ENCODE measurements around the gene MOK.

MOK gene

DNA sequence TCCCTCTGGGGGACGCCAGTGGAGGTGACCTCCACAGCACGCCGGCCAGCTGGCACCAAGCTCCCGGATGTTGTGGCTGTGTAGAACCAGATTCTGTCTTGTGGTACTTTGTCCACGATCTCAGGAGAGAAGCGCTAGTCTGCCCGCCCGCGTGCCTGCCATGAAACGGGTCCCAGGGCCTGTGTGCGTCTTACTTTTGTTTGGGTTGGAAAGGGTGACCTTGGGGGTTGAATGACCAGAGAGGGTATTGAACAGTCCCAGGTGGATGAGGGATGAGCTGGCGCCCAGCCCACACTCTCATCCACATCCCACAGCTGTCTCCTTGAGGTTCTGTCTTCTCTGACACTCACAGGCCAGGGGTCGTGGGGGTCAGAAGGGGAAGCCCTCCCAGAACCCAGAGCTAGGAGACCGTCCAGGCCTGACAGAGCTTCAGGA, 87.0 kb downstream of the MOK start:
- Histone ChIP-seq H3K27me3 (ENCODE audit: control insufficient read depth, insufficient read depth, low read length) (no peaks in the 10 kb centered on the region), H3K9me3 (replicated peaks; ENCODE audit: low read length) (no peaks in the 10 kb centered on the region), H3K4me1 (ENCODE audit: control insufficient read depth, insufficient read depth, low read length) (peaks cover 42% of the 10 kb centered on the region), H3K4me2 (ENCODE audit: low read length) (no peak overlapping the region), H3K4me3 (ENCODE audit: low read length) (no peak overlapping the region), H3K36me3 (ENCODE audit: insufficient read depth, low read length) (peaks cover 9% of the 10 kb centered on the region), H3K9ac (ENCODE audit: low read depth, low read length) (no peak overlapping the region)

DNA sequence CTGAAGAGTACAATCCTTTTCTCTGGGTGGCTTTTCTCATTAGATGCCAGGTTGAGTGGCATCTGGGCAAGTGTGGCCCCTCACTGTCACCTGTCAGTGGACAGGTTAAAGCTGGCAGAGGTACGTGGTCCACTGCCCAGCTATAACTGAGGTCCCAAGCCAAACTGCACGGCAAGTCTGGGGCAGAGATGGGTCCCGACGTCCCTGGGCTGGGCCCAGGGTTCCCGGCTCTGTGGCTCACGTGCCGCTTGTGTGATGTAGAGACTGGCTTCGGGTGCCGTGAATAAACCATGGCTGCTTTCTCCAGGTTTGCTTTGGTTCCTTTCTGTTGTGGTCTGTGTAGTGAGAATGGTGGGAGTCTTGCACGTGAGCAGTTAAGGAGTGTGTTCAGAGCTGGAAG, 87.6 kb downstream of the MOK start:
- Histone ChIP-seq H3K4me2 (ENCODE audit: low read length) (no peak overlapping the region), H3K4me1 (ENCODE audit: control insufficient read depth, insufficient read depth, low read length) (peaks cover 42% of the 10 kb centered on the region), H3K27me3 (ENCODE audit: control insufficient read depth, insufficient read depth, low read length) (no peaks in the 10 kb centered on the region), H3K36me3 (ENCODE audit: insufficient read depth, low read length) (peaks cover 6% of the 10 kb centered on the region), H3K4me3 (ENCODE audit: low read length) (no peak overlapping the region), H3K9me3 (replicated peaks; ENCODE audit: low read length) (no peaks in the 10 kb centered on the region), H3K9ac (ENCODE audit: low read depth, low read length) (no peak overlapping the region)

DNA sequence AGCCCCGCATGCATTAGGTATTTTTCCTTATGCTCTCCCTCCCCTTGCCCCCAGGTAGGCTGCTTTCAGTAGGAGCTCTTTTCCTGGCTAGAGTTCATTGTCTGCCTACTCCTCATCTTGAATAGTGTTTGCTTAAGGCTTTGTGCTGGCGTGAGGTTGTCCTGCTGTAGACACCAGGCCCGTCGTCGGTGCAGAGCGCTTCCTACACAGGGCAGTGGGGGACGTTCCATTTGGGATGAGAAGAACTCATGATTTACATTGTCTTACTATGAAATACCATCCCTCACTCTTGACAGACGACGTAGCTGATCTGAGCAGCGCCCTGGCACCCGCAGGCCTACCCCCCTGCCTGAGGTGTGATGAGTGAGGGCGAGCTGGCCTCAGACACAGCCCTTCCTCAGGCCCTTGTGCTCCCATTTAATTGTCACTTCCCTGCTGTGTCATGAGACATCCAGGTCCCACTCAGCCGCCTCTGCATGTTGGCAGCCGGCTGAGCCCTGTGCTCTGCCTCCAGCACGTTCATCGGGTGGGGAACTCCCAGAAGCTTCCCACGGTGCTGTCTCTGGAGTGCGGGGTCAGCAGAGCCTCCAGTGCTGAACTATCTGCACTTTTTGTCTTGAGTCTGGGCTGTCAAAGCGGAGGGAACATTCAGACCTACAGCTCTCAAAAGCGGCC, 89.3 kb downstream of the MOK start:
- peaks cover 33% of the 10 kb centered on the region for H3K4me1 ChIP-seq (ENCODE audit: control insufficient read depth, insufficient read depth, low read length)
- no peaks in the 10 kb centered on the region for H3K27me3 ChIP-seq (ENCODE audit: control insufficient read depth, insufficient read depth, low read length)
- H3K36me3 ChIP-seq (ENCODE audit: insufficient read depth, low read length): peaks cover 11% of the 10 kb centered on the region
- H3K9ac ChIP-seq (ENCODE audit: low read depth, low read length): no peak overlapping the region
- peak overlapping the region; percentile 17 for H3K4me3 ChIP-seq (ENCODE audit: low read length)
- H3K4me2 ChIP-seq (ENCODE audit: low read length): peak overlapping the region; percentile 69
- H3K9me3 ChIP-seq (replicated peaks; ENCODE audit: low read length): no peaks in the 10 kb centered on the region

DNA sequence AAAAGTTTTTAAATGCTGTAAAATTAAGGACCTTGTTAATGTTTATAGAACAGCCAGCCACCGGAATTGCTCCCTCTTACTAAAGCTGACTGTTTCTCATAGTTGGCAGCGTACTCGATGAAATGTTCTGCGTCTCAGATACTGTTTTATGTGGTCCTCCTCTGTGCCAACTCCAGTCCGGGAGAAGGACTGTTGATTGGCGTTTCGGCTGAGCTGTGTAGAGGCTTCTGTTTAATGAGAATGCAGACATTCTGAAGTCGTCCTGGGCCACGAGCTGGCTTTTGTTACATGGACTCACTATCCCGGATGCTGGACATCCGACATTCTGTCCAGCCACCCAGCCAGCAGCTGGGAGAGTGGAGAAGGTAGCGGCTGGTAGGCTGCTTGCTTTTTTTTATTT, 89.9 kb downstream of the MOK start:
- Histone ChIP-seq H3K4me2 (ENCODE audit: low read length) (peak overlapping the region; percentile 69), H3K9ac (ENCODE audit: low read depth, low read length) (peak overlapping the region; percentile 51), H3K4me3 (ENCODE audit: low read length) (peak overlapping the region; percentile 17), H3K9me3 (replicated peaks; ENCODE audit: low read length) (no peaks in the 10 kb centered on the region), H3K4me1 (ENCODE audit: control insufficient read depth, insufficient read depth, low read length) (peaks cover 33% of the 10 kb centered on the region), H3K27me3 (ENCODE audit: control insufficient read depth, insufficient read depth, low read length) (no peaks in the 10 kb centered on the region), H3K36me3 (ENCODE audit: insufficient read depth, low read length) (peaks cover 11% of the 10 kb centered on the region)

DNA sequence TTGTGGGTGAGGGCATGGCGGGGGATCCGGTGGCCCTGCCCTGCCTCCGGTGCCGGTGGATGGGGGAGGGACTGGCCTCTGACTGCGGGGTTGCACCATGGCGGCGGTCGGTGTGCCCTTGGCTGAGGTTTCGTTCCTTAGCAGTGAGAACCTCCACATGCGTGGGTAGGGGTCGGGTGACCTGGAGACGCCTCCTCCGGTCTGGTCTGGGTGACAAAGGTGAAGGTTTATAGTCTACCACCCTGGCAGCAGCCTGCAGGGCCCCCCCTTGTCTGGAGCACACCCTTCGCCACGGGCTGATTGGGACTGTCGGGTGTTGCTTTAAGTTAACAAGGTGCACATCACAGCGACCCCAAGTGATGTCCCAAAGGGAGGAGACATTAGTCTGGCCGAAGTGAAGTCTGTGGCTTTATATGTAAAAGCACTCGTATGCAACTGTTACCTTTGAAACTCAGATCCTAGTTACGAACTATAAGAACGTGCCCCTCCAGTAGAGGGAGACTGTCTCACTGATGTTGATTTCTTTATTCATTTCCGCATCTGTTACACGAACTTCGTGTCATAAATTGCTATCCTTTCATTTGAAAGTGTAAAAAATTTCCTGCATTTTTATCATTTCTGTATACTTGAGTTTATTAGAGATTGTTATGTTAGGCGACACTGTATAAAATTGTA, 90.8 kb downstream of the MOK start:
- Histone ChIP-seq H3K4me1 (ENCODE audit: control insufficient read depth, insufficient read depth, low read length) (peaks cover 33% of the 10 kb centered on the region), H3K4me2 (ENCODE audit: low read length) (no peak overlapping the region), H3K9me3 (replicated peaks; ENCODE audit: low read length) (no peaks in the 10 kb centered on the region), H3K9ac (ENCODE audit: low read depth, low read length) (peak overlapping the region; percentile 51), H3K36me3 (ENCODE audit: insufficient read depth, low read length) (peaks cover 18% of the 10 kb centered on the region), H3K27me3 (ENCODE audit: control insufficient read depth, insufficient read depth, low read length) (no peaks in the 10 kb centered on the region), H3K4me3 (ENCODE audit: low read length) (no peak overlapping the region)

DNA sequence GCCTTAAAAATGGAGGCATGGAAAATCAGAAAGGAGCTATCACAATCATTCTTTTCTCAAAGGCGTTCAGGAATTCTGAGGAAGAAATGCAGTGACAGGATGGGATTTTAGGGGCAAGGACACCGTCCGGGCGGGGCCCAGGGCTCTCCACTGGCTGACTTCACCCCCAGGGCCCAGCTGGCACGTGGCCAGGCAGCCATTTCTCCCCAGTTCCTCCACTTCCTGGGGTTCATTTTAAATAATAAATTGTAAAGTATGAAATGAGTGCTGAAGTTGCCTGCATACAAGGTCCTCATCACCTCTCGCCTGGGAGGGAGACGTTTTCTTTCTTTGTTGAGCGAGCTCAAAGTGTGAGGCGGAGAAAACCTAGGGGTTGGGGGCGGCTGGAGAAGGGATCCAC, 91.5 kb downstream of the MOK start:
- peaks cover 27% of the 10 kb centered on the region for H3K4me1 ChIP-seq (ENCODE audit: control insufficient read depth, insufficient read depth, low read length)
- H3K9ac ChIP-seq (ENCODE audit: low read depth, low read length): no peak overlapping the region
- H3K4me3 ChIP-seq (ENCODE audit: low read length): no peak overlapping the region
- H3K27me3 ChIP-seq (ENCODE audit: control insufficient read depth, insufficient read depth, low read length): no peaks in the 10 kb centered on the region
- H3K4me2 ChIP-seq (ENCODE audit: low read length): no peak overlapping the region
- H3K36me3 ChIP-seq (ENCODE audit: insufficient read depth, low read length): peaks cover 25% of the 10 kb centered on the region
- no peaks in the 10 kb centered on the region for H3K9me3 ChIP-seq (replicated peaks; ENCODE audit: low read length)

DNA sequence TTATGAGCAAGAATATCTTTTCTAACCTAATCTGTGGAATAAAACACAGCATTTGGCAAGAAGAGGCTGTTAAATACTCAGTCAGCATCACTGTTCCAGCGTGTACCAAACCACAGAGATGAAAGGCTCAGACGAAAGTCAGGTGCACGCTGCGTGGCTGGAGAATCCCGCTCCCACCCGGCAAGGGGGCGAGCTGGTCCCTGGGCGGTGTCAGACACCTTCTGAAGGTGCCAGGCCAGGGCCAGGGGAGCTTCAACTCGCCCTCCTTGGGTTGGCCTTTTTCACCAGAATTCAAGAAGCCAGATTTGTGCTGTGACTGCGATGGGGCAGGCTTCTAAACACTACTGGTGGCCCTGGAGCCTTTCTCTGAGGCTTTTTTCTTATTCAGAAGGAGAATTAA, 92.1 kb downstream of the MOK start:
- no peak overlapping the region for H3K4me3 ChIP-seq (ENCODE audit: low read length)
- no peaks in the 10 kb centered on the region for H3K9me3 ChIP-seq (replicated peaks; ENCODE audit: low read length)
- no peak overlapping the region for H3K9ac ChIP-seq (ENCODE audit: low read depth, low read length)
- H3K36me3 ChIP-seq (ENCODE audit: insufficient read depth, low read length): peaks cover 29% of the 10 kb centered on the region
- H3K4me1 ChIP-seq (ENCODE audit: control insufficient read depth, insufficient read depth, low read length): peaks cover 21% of the 10 kb centered on the region
- H3K4me2 ChIP-seq (ENCODE audit: low read length): no peak overlapping the region
- H3K27me3 ChIP-seq (ENCODE audit: control insufficient read depth, insufficient read depth, low read length): no peaks in the 10 kb centered on the region

DNA sequence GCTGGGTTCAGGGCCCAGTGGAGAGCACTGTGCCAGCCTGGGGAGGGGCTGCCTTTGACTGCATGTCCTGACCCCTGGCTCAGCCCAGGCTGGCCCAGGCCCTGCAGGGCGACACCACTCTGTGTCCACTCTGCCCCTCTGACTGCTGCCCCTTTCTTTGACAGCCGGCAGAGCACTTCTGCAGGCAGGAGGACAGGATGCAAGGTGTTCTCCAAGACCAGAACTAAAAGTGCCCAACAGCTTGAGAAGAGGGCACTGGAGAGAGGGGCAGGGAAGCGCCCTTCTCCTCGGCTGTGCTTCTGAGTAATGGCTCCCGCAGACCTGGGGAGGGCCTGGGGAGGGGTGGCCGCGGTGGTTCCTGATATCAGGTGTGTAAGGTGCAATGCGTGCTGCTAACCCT, 92.6 kb downstream of the MOK start:
- Histone ChIP-seq H3K9me3 (replicated peaks; ENCODE audit: low read length) (no peaks in the 10 kb centered on the region), H3K27me3 (ENCODE audit: control insufficient read depth, insufficient read depth, low read length) (no peaks in the 10 kb centered on the region), H3K9ac (ENCODE audit: low read depth, low read length) (no peak overlapping the region), H3K4me3 (ENCODE audit: low read length) (no peak overlapping the region), H3K4me1 (ENCODE audit: control insufficient read depth, insufficient read depth, low read length) (peaks cover 21% of the 10 kb centered on the region), H3K36me3 (ENCODE audit: insufficient read depth, low read length) (peaks cover 27% of the 10 kb centered on the region), H3K4me2 (ENCODE audit: low read length) (no peak overlapping the region)

DNA sequence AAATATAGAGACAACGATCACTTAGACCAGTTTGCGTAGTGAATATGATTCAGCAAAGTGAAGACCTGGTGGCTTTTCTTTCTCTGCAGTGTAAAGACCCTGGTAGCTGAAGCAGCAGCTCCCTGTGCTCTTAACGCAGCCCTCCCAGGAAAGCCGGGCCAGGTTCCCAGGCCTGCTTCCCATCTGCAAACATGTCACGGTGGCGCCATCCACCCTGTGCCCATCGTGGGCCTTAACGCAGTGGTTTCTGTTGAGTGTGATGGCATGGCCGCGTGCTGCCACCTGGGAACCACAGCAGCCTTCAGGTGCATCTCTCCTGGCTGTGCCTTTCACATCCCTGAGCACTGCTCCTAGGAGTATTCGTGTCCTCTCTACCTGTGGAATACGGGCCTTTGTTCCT, 93.7 kb downstream of the MOK start:
- peaks cover 20% of the 10 kb centered on the region for H3K4me1 ChIP-seq (ENCODE audit: control insufficient read depth, insufficient read depth, low read length)
- H3K36me3 ChIP-seq (ENCODE audit: insufficient read depth, low read length): peaks cover 27% of the 10 kb centered on the region
- no peaks in the 10 kb centered on the region for H3K27me3 ChIP-seq (ENCODE audit: control insufficient read depth, insufficient read depth, low read length)
- H3K9ac ChIP-seq (ENCODE audit: low read depth, low read length): no peak overlapping the region
- H3K9me3 ChIP-seq (replicated peaks; ENCODE audit: low read length): no peaks in the 10 kb centered on the region
- H3K4me2 ChIP-seq (ENCODE audit: low read length): no peak overlapping the region
- no peak overlapping the region for H3K4me3 ChIP-seq (ENCODE audit: low read length)

DNA sequence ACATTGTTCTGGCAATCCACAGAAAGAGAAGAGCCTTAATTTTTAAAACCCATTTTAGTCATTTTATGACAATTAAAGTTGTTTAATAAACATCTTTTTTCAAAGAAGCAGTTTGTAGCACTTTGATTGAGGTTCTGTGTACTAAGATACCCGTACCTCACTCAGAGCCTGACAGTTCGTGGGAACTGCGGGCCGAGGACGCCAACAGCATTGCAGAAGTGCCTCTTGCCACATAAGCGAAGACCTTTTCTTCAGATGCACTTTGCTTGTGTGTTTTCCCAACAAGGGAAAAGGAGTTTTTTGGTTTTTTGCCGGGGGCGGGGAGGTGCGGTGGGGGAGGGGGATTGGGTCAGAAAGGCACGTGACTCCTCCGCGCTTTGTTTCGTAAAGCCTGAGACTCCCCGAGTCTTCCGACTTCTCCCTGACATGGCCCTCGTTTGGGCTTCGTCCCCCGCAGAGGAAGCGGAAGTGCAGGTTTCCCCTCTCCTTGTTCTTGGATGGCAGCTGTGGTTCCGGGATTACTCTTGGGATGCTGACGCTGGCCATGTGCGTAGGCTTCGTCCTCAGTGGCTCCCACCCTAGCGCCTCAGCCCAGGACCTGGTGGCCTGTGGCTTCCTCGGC, 94.4 kb downstream of the MOK start:
- no peaks in the 10 kb centered on the region for H3K27me3 ChIP-seq (ENCODE audit: control insufficient read depth, insufficient read depth, low read length)
- no peak overlapping the region for H3K9ac ChIP-seq (ENCODE audit: low read depth, low read length)
- H3K36me3 ChIP-seq (ENCODE audit: insufficient read depth, low read length): peaks cover 27% of the 10 kb centered on the region
- H3K4me3 ChIP-seq (ENCODE audit: low read length): no peak overlapping the region
- peaks cover 13% of the 10 kb centered on the region for H3K4me1 ChIP-seq (ENCODE audit: control insufficient read depth, insufficient read depth, low read length)
- H3K9me3 ChIP-seq (replicated peaks; ENCODE audit: low read length): no peaks in the 10 kb centered on the region
- H3K4me2 ChIP-seq (ENCODE audit: low read length): no peak overlapping the region

DNA sequence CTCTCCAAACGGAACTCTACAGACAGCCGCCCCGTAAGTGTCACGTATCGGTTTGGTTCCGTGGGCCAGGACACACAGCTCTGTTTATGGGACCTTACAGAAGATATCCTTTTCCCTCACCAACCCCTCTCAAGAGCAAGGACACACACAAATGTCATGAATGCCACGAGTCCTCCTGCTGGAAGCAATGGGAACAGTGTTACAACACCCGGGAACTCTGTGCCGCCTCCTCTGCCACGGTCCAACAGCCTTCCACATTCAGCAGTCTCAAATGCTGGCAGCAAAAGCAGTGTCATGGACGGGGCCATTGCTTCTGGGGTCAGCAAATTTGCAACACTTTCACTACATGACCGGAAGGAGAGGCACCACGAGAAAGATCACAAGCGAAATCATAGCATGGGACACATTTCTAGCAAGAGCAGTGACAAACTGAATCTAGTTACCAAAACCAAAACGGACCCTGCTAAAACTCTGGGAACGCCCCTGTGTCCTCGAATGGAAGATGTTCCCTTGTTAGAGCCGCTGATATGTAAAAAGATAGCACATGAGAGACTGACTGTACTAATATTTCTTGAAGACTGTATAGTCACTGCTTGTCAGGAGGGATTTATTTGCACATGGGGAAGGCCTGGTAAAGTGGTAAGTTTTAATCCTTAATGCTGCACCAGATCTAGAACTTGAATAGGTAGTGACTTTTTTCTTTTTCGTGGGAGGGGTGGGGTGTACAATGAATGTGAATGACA, 95.6 kb downstream of the MOK start:
- H3K9me3 ChIP-seq (replicated peaks; ENCODE audit: low read length): no peaks in the 10 kb centered on the region
- no peaks in the 10 kb centered on the region for H3K27me3 ChIP-seq (ENCODE audit: control insufficient read depth, insufficient read depth, low read length)
- no peak overlapping the region for H3K4me3 ChIP-seq (ENCODE audit: low read length)
- H3K4me1 ChIP-seq (ENCODE audit: control insufficient read depth, insufficient read depth, low read length): peaks cover 2% of the 10 kb centered on the region
- H3K9ac ChIP-seq (ENCODE audit: low read depth, low read length): no peak overlapping the region
- H3K36me3 ChIP-seq (ENCODE audit: insufficient read depth, low read length): peaks cover 35% of the 10 kb centered on the region
- H3K4me2 ChIP-seq (ENCODE audit: low read length): no peak overlapping the region

Measured in skeletal muscle satellite cell (primary cell).